GM19043 (cell line): ENCODE measurements around the gene GRSF1.
A peak's percentile ranks its signal among the peaks of the same experiment; 100 is the strongest.
"Not testable (repeated sequence)": the region's sequence is repeated elsewhere in the genome, so short reads cannot be mapped to it uniquely, and the experiment has no call there.

Experiments
- ATAC-seq: cut with Tn5 transposase; IDR thresholded peaks from one replicate; pipeline ENCODE4 v1.9.1; 2021; ENCODE audit warnings: low read depth; ENCODE audit not compliant: unreplicated experiment

The GRSF1 gene

DNA sequence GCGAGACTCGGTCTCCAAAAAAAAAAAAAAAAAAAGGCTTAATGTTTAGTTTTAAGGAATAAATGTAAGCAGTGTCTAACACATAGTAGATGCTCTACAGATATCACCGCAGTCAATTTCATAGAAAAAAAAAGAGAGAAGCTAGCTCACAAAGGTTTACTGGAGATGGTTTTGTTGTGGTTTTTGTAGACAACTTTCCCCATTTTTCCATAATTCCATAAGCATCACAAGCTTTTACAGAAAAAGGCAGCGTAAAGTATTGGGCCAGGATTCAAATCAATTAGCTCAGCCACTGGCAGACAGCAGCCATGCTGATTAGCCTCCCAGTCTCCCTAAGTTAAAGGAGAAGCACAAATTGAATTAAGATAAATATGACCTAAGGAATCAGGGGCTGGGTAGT lies 1.5 kb downstream of the GRSF1 start:
- ATAC-seq, result no peak

DNA sequence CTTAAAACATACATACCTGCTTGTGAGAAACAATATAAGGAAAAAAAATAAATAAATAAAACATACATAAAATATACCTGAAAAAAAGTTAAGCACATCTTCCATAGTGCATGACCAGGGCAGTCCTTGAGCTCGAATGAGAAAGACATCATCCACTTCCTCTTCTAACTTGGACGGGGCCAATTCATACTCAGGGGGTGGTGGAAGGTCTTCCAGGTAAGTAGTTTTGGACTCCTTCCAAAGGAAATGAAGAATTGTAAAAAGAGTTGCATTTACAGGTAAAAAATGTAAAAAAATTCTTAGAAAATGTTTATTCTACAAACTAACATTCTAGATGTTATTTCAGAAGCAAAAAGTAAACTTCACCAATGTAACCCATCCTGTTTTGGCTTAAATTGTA lies 3.6 kb downstream of the GRSF1 start:
- ATAC-seq, result no peak

DNA sequence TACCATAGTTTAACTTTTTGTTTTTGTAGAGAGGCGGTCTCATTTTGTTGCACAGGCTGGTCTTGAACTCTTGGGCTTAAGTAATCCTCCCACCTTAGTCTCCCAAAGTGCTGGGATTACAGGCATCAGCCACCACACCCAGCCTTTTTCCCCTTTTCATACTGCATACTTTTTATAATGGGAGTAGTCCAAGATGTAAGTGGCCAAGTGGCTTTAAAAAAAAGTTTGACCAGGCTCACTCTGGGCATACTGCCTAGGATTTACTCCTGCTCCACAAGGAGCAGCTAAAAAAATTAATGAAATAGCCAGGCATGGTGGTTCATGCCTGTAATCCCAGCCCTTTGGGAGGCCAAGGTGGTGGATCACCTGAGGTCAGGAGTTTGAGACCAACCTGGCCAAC lies 6.0 kb downstream of the GRSF1 start:
- ATAC-seq, result no peak

GRCh38 chr4:70831293-70831692 lies 8.4 kb downstream of the GRSF1 start:
- ATAC-seq, result no peak

DNA sequence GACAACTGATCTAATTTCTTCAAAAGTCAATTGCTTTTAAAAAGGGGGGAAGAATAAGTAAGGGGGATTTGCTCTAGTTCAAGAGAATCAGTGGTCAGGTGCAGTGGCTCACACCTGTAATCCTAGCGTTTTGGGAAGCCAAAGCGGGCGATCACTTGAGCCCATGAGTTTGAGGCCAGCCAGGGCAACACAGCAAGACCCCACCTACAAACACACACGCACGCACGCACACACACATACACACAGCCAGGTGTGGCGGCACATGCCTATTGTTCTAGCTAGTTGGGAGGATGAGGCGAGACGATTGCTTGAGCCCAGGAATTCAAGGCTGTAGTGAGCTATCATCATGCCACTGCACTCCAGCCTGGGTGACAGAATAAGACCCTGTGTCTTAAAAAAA lies 9.6 kb downstream of the GRSF1 start:
- no peak for ATAC-seq

GRCh38 chr4:70829492-70829891 lies 10.2 kb downstream of the GRSF1 start:
- no peak for ATAC-seq

GRCh38 chr4:70829015-70829414 lies 10.7 kb downstream of the GRSF1 start:
- ATAC-seq, result no peak

- no peak for ATAC-seq
These were observed 20.8 kb downstream of the GRSF1 start for GRCh38 chr4:70818921-70819320.

- ATAC-seq, result peak; percentile 50
These were observed 21.4 kb downstream of the GRSF1 start for GRCh38 chr4:70818173-70818855.

- ATAC-seq, result no peak
These were observed 22.8 kb downstream of the GRSF1 start for GRCh38 chr4:70816894-70817293.

GRCh38 chr4:70815370-70815769 lies 24.3 kb downstream of the GRSF1 start:
- ATAC-seq, result no peak

DNA sequence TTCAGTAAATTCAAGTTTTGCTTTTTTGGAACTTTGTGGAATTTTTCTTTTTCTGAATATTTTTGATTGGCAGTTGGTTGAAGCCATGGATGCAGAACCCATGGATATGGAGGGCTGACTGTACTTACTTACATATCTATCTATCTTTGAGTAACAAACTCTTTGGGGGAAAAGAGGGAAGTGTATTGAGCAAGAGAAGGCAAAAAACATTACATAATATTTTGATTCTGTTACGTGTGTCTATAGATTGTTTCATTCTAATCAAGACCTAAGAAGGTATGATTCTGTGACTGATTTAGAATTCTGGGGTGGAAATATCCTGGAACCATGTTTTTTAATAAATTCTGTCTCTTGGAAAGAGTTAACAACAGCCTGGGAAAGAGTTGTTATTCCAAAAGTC lies 31.5 kb downstream of the GRSF1 start:
- ATAC-seq, result no peak

- ATAC-seq, result no peak
These were observed 36.6 kb downstream of the GRSF1 start for GRCh38 chr4:70802928-70803580.

DNA sequence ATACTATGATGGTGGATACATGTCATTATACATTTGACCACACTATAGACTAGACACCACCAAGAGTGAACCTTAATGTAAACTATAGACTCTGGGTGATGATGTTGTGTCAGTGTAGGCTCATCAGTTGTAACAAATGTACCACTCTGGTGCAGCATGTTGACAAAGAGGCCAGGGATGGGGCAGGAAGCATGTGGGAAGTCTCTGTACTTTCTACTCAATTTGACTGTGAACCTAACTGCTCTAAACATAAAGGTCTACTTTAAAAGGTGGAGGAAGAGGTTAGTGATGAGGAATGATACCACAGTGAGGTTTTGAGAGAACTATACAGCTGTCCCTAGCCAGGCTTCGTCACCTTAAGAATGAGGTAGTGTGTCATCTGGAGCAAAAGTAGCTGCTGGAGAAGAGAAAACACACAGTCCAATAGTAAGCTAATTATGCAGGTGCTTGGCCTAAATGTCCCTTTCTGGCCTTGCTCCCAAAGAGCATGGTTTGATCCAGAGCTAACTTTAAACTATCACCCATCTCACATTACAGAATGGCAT lies 38.4 kb downstream of the GRSF1 start:
- ATAC-seq, result peak; percentile 67

DNA sequence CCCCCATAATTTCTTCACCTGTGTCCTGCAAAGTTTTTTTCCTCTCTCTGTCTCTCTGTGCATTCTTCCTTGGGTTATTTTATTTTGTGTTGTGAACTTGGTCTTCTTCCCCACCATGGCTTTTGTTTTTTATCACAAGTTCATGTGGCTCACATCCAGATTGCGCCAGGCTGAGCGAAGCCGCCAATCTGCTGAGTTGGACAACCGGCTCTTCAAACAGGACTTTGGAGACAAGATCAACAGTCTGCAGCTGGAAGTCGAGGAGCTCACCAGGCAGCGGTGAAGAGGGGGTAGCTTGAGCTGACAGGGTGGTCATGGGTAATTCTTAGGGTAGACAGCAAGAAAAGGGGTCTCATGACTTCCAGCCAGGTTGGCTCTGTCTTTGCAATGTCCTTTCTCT lies 46.1 kb downstream of the GRSF1 start:
- ATAC-seq, result no peak

DNA sequence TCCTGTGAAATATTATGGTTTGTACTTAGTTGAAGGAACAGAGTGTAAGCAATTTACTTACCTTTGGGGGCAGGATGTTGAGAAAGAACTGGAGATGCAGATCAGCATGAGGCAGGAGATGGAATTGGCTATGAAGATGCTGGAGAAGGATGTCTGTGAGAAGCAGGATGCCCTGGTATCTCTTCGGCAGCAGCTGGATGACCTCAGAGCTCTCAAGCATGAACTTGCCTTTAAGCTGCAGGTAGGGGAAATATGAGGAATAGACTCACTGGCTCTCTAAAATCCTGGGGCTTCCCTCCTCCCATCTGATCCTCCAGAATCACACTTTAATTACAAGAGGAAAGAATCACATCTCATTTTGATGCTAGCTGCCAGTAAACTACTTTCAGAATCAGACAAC lies 51.0 kb downstream of the GRSF1 start:
- ATAC-seq, result no peak

DNA sequence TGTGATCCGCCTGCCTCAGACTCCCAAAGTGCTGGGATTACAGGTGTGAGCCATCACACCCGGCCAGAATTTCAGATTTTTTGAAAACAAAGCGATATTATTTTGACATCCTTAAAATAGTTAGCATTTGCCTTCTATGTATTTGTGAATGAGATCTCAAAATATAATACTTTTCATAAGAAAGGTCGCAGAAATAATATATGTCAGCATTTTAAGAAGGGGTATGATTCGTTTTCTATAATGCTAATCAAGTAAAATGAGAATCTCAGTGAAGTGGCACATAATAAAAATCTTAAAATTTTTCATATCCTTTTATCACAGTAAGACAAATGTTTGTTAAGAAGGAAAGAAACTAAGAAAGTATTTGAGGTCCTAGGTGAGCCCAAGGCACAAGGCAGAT lies 52.2 kb downstream of the GRSF1 start:
- no peak for ATAC-seq

DNA sequence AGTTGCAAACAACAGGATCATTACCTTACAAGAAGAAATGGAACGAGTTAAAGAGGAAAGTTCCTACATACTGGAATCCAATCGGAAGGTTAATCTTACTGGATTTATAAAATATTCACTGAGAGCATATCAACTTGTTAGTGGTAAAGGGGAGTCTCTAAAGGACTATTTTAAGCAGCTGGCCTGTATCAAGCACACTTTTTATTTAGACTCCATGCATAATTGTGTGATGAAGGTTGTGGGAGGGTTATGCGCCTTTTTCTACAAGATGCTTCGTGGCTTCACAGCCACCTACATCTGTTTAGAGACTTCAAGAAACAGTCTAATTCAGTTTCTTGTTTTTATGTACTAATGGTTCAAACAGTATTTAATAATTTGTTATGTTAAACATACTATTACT lies 56.6 kb downstream of the GRSF1 start:
- ATAC-seq, result no peak

- ATAC-seq, result no peak
These were observed 60.7 kb downstream of the GRSF1 start for GRCh38 chr4:70778888-70779422.

GRCh38 chr4:70772929-70773555 lies 66.6 kb downstream of the GRSF1 start:
- no peak for ATAC-seq

DNA sequence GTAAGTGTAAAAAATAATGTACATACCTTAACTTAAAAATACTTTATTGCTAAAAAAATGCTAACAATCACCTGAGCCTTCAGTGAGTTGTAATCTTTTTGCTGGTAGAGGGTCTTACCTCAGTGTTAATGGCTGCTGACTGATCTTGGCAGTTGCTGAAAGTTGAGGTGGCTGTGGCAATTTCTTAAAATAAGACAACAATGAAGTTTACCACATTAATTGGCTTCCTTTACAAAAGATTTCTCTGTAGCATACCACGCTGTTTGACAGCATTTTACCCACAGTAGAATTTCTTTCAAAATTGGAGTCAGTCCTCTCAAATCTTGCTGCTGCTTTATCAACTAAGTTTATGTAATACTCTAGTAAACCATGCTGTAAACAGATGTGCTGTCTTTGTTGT lies 70.3 kb downstream of the GRSF1 start:
- not testable (repeated sequence) for ATAC-seq
